ENCODE measurements around the gene CNRIP1.

The CNRIP1 gene

DNA sequence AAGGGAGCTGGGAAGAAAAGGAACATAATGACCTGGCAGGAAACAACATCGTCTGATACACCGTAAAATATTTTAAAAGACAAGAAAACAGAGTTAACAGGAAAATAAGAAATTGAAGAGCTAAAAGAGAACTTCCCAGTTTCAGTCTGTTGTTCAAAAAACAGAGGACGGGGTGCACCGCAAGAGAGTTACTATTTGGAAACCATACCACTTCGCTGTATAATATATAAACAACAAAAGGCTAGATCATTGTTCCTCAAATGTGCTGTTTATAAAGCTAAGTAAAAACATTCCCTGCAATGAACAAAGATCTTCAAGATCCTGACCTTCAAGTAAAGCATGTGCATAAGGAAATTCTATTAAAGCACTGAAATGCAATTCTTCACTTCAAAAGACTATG lies 69.6 kb downstream of the CNRIP1 start:
- no peak for DNase-seq

DNA sequence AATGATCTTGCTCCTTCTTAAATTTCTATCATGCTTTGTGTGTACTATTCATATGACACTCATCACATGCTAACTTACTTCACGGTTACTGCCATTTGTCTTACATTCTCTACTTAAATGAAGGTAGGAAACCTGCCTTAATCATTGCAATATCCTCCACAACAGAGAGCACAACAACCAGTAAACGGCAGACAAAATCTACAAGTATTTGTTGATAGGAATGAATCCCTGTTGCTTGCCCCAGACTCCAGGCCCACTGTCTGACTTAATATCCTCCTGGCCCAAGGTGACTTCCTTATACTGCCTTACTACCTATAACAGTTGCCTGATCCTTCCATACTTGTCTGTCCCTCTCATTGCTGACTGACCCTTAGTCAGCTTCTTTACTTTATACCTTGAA lies 70.9 kb downstream of the CNRIP1 start:
- DNase-seq = no peak

DNA sequence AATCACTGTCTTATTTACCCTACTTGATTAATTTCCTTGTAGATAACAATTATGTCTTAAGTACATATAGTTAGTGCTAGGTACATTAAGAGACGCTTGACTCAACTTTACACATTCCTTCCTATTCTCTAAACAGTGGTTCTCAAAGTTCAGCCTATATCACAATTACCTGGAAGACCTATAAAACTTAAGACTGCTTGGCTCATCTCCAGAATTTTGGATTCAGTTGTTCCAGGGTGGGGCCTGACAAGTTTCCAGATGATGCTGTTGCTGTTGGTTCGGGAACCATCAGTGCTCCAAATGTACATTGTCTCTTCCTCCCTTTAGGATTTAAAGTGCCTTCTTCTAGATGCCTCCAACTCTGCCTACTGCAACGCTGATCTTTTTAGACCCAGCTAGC lies 71.4 kb downstream of the CNRIP1 start:
- no peak for DNase-seq

DNA sequence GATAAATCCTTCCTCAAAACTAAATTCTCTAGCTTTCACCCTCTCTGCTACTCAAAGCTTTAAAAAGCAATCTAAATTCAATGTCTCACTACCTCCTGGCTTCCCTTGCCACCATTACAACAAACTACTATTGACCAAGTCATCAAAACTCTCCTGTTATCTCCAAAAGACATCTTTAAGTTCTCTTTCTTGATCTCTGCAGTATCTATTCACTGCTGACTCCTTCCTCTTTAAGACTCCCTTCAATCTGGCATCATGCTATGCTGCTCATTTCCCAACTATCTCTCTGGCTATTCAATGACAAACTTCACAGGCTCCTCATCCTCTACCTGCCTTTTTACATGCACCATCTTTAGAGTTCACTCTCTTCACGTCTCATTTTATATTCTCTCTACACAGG lies 73.4 kb downstream of the CNRIP1 start:
- DNase-seq = no peak

DNA sequence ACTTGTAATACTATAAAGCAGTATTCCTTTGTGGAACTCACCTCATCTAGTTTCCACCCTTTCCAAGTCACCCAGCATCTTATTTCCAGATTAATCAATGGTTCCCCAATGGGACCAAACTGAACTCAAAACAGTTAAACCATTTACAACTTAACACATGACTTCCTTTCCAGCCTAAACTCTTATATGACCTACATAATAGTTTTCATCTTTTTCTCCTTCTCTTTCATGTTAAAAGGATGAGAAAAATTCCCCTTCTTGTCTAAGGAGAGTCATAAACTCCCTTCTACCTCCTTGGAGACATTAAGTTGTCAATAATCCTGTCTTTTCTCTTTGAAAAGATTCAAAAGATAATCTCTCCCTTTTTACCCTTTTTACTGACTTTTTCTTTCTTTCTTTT lies 74.1 kb downstream of the CNRIP1 start:
- DNase-seq = no peak

DNA sequence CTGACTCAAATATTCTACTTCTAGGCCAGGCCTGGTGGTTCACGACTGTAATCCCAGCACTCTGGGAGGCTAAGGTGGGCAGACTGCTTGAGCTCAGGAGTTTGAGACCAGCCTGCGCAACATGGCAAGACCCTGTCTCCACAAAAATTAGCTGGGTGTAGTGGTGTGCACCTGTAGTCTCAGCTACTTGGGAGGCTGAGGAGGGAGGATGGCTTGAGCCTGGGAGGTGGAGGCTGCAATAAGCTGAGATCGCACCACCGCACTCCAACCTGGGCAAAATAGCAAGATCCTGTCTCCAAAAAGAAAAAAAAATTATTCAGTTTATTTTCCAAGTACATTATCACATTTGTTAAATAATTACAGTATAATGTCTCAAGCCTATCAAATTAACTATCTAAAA lies 74.7 kb downstream of the CNRIP1 start:
- DNase-seq = no peak

DNA sequence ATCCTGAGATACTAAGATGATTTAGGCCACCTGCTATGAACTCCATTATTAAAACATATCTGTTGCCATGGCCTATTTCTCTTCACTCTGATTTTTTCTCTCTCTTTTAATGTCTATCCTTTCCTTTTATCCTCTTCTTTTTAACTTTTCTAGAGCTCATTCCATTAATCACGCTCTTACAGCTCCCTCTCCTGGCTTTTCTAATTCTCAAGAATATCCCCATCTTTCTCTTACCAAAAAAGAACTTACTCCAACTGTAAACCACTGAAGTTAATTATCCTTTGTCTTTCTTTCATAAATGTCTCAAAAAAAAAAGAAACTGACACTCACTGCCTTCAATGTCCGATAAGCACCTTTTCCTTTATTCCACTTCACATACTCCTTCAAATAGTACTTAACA lies 75.3 kb downstream of the CNRIP1 start:
- DNase-seq = no peak

All from retina (tissue), 1 donor.